Suprapubic skin (tissue), 3 donors: Measurements from ENCODE around the gene ERF.

ENCODE experiments used
- EP300 ChIP-seq: sonication (generic); formaldehyde crosslinking; IDR thresholded peaks from one replicate; pipeline ENCODE4 v1.6.1; 2017; ENCODE audit warnings: antibody characterized with exemption
- POLR2A ChIP-seq, 2 donors: fragments of 450-650 bp; IDR thresholded peaks; one replicate each; pipeline ENCODE4 v1.6.1; 2017; ENCODE audit warnings: antibody characterized with exemption in 2 of 2, mild to moderate bottlenecking in 2 of 2, moderate library complexity in 2 of 2
- TF ChIP-seq, protein P1 (sequence below), 2 donors: fragments of 200-600 bp in 1 of 2; fragments of 450-650 bp in 1 of 2; sonication (generic) in 1 of 2; IDR thresholded peaks; one replicate each; pipeline ENCODE4 v1.5.1; 2016 to 2019; ENCODE audit warnings: antibody characterized with exemption in 2 of 2, mild to moderate bottlenecking in 1 of 2, moderate library complexity in 1 of 2

DNA sequence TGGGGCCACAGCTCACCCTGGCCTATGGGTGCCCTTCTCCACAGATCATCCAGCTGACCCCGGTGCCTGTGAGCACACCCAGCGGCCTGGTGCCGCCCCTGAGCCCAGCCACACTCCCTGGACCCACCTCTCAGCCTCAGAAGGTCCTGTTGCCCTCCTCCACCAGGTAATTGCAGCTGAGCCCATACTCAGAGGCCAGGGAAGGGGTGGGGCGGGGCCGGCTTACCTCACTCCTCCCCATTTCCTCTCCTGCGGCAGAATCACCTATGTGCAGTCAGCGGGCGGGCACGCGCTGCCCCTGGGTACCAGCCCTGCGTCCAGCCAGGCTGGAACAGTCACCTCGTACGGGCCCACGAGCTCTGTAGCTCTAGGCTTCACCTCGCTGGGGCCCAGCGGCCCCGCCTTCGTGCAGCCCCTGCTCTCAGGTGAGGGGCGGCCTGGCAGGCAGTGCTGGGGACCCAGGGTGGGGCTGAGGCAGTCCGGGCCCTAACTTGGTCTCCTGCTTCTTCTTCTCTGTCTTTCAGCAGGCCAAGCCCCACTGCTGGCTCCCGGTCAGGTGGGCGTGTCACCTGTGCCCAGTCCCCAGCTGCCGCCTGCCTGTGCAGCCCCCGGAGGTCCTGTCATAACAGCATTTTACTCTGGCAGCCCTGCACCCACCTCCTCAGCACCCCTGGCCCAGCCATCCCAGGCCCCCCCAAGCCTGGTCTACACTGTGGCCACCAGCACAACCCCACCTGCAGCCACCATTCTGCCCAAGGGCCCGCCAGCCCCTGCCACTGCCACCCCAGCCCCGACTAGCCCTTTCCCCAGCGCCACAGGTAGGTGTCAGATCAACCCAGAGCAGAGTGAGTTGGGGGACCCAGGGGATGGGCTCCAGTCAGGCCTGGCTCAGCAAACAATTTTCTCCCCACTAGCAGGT lies 37.4 kb upstream of the ERF start:
- TF ChIP-seq, protein P1, sequence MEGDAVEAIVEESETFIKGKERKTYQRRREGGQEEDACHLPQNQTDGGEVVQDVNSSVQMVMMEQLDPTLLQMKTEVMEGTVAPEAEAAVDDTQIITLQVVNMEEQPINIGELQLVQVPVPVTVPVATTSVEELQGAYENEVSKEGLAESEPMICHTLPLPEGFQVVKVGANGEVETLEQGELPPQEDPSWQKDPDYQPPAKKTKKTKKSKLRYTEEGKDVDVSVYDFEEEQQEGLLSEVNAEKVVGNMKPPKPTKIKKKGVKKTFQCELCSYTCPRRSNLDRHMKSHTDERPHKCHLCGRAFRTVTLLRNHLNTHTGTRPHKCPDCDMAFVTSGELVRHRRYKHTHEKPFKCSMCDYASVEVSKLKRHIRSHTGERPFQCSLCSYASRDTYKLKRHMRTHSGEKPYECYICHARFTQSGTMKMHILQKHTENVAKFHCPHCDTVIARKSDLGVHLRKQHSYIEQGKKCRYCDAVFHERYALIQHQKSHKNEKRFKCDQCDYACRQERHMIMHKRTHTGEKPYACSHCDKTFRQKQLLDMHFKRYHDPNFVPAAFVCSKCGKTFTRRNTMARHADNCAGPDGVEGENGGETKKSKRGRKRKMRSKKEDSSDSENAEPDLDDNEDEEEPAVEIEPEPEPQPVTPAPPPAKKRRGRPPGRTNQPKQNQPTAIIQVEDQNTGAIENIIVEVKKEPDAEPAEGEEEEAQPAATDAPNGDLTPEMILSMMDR (IDR thresholded peaks at IDR 0.05), result no peak
- TF ChIP-seq EP300 (no peak), POLR2A (IDR thresholded peaks at IDR 0.05) (no peak)
